Measurements from ENCODE around the gene SH3PXD2A. TPM values are rescaled to one million over a fixed set of nuclear protein-coding genes. Genes with fewer than 3 reads are reported as not detected.

Gene SH3PXD2A
- total and polyA plus RNA-seq, 2 of the 4 experiments (the other 2 are of a cell fraction), result 6.3 to 23.0 TPM

DNA sequence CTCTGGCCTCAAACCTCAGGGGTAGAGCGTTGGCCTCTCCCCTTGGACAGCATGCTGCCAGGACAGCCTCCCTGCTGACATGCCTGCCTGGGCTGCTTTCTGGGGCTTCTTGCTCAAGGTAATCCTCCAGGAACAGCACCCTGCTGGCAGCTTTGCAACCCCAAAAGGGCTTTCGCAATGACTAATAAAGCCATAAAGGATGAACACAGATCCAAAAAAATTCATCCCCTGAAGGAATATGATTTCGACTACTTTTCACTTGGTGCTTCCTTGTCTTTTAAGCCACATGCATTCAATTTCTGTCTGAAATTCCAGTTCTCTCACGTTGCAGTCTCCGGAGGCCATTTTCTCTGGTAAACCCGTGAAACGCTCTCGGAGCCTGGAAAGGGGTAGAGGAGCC is 15.1 kb upstream of the SH3PXD2A start:
- H3K56ac ChIP-seq (ENCODE audit: extremely low read depth, insufficient read depth, low read length), result no peak overlapping the region
- H3K9me3 ChIP-seq (ENCODE audit: control insufficient read depth, insufficient read depth, low read length), result peaks cover 2% of the 10 kb centered on the region; the same call in 1 of the 2 replicates
- 0% methylated on average over 1 of the region's 8 CpGs; no CpG with 5 or more reads in 1 of the 2 experiments for WGBS, 2 experiments (ENCODE audit: extremely low coverage in 2 of 2, insufficient read length in 1 of 2)
- H2AK5ac ChIP-seq (ENCODE audit: low read depth, low read length), result no peak overlapping the region
- H3K79me1 ChIP-seq (ENCODE audit: low read depth in 1 of 2, low read length in 2 of 2), result no peaks in the 10 kb centered on the region
- no peak overlapping the region for H2BK120ac ChIP-seq (ENCODE audit: low read depth, low read length)
- H2BK5ac ChIP-seq (ENCODE audit: low read depth, low read length, poor library complexity, severe bottlenecking), result no peak overlapping the region
- H3K4me1 ChIP-seq (ENCODE audit: control insufficient read depth, insufficient read depth, low read length), result no peaks in the 10 kb centered on the region
- no peak overlapping the region for H3K18ac ChIP-seq (ENCODE audit: low read depth, low read length)
- intact Hi-C loops (cut with micrococcal nuclease) (no loop called here), in situ Hi-C loops (cut with MboI; ENCODE audit: low sequenced_read_pairs) (no loop called here), dilution Hi-C loops (cut with HindIII; ENCODE audit: low sequenced_read_pairs, unreplicated experiment) (loop anchor here (25.0 kb wide), 1 partner anchor 158 kb away; no protein-coding TSS in a partner anchor)
- H2BK20ac ChIP-seq (ENCODE audit: low read depth, low read length), result no peak overlapping the region
- H2AFZ ChIP-seq (replicated peaks; ENCODE audit: low read length, poor library complexity), result no peak overlapping the region
- no peak overlapping the region for H3K4me2 ChIP-seq (ENCODE audit: low read depth, low read length)
- BruUV-seq (replicated peaks), result no TSS peak
- no peak overlapping the region for H3K9ac ChIP-seq (ENCODE audit: low read depth, low read length)
- H4K5ac ChIP-seq (ENCODE audit: low read depth, low read length), result no peak overlapping the region
- H3K4ac ChIP-seq (ENCODE audit: low read depth, low read length), result no peak overlapping the region
- CTCF ChIA-PET, result no interaction called here
- no peak overlapping the region for H4K8ac ChIP-seq (ENCODE audit: low read depth in 2 of 2, low read length in 2 of 2)
- DNase-seq (peak; percentile 40), ATAC-seq (ENCODE audit: low read depth) (peak; percentile 60)
- H3K23ac ChIP-seq (ENCODE audit: low read depth, low read length), result no peak overlapping the region
- no peak overlapping the region for H2BK15ac ChIP-seq (ENCODE audit: low read depth, low read length)
- H3K9me1 ChIP-seq (ENCODE audit: insufficient read depth, low read length), result peaks cover 5% of the 10 kb centered on the region; the same call in 1 of the 2 replicates
- no peaks in the 10 kb centered on the region for H3K36me3 ChIP-seq (ENCODE audit: control insufficient read depth, insufficient read depth, low read length)
- POLR2A ChIA-PET (ENCODE audit: unreplicated experiment), result no interaction called here
- no peaks in the 10 kb centered on the region for H4K20me1 ChIP-seq (ENCODE audit: insufficient read depth, low read length)
- no peaks in the 10 kb centered on the region; the same call in 1 of the 2 replicates for H3K27me3 ChIP-seq (ENCODE audit: control insufficient read depth, insufficient read depth, low read length)
- no peak overlapping the region for H3K14ac ChIP-seq (replicated peaks; ENCODE audit: low read depth, low read length)
- no peak overlapping the region for H4K91ac ChIP-seq (ENCODE audit: insufficient read depth, low read depth, low read length)
- H2AK9ac ChIP-seq (replicated peaks; ENCODE audit: low read depth, low read length, poor library complexity), result no peak overlapping the region
- no peak for TF ChIP-seq SMC3 (IDR thresholded peaks at IDR 0.05; ENCODE audit: low read depth, low read length)
- TF ChIP-seq, protein P1, sequence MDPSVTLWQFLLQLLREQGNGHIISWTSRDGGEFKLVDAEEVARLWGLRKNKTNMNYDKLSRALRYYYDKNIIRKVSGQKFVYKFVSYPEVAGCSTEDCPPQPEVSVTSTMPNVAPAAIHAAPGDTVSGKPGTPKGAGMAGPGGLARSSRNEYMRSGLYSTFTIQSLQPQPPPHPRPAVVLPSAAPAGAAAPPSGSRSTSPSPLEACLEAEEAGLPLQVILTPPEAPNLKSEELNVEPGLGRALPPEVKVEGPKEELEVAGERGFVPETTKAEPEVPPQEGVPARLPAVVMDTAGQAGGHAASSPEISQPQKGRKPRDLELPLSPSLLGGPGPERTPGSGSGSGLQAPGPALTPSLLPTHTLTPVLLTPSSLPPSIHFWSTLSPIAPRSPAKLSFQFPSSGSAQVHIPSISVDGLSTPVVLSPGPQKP (IDR thresholded peaks at IDR 0.05; ENCODE audit: borderline replicate concordance, low read depth, low read length), result no peak
- TF ChIP-seq MXI1 (IDR thresholded peaks at IDR 0.05; ENCODE audit: borderline replicate concordance, low read depth, low read length), result no peak
- peak; percentile 79 for TF ChIP-seq CEBPB (IDR thresholded peaks at IDR 0.05; ENCODE audit: low read depth, low read length)
- TF ChIP-seq, protein P2, sequence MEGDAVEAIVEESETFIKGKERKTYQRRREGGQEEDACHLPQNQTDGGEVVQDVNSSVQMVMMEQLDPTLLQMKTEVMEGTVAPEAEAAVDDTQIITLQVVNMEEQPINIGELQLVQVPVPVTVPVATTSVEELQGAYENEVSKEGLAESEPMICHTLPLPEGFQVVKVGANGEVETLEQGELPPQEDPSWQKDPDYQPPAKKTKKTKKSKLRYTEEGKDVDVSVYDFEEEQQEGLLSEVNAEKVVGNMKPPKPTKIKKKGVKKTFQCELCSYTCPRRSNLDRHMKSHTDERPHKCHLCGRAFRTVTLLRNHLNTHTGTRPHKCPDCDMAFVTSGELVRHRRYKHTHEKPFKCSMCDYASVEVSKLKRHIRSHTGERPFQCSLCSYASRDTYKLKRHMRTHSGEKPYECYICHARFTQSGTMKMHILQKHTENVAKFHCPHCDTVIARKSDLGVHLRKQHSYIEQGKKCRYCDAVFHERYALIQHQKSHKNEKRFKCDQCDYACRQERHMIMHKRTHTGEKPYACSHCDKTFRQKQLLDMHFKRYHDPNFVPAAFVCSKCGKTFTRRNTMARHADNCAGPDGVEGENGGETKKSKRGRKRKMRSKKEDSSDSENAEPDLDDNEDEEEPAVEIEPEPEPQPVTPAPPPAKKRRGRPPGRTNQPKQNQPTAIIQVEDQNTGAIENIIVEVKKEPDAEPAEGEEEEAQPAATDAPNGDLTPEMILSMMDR (conservative IDR thresholded peaks at IDR 0.05; ENCODE audit: low read depth, low read length), result no peak
- no peak overlapping the region for H3K4me3 ChIP-seq (ENCODE audit: insufficient read depth, low read depth, low read length)
- no peak overlapping the region for H3K27ac ChIP-seq (ENCODE audit: insufficient read depth, low read length)
